Neuronal stem cell (in vitro differentiated cells): ENCODE results near the gene VRK1.

Experiments used
- DNase-seq: peaks from one replicate; pipeline ENCODE4 v3.0.0-alpha.2; 2013; ENCODE audit warnings: low spot score
- H2AFZ ChIP-seq: one replicate; pipeline ENCODE4 v1.6.1; 2013; ENCODE audit warnings: mild to moderate bottlenecking, low read length, inconsistent platforms
- H2AK5ac ChIP-seq: 2 replicates; pipeline ENCODE4 v1.6.1; 2013; ENCODE audit warnings: low read depth, mild to moderate bottlenecking, inconsistent platforms, low read length, moderate library complexity, mixed read lengths
- H2BK120ac ChIP-seq: 2 replicates; pipeline ENCODE4 v1.6.1; 2013; ENCODE audit warnings: low read depth, mild to moderate bottlenecking, inconsistent platforms, low read length, moderate library complexity, mixed read lengths
- H2BK12ac ChIP-seq: one replicate; pipeline ENCODE4 v1.6.1; 2013; ENCODE audit warnings: low read length, inconsistent platforms
- H2BK15ac ChIP-seq: 2 replicates; pipeline ENCODE4 v1.6.1; 2013; ENCODE audit warnings: mild to moderate bottlenecking, low read length, inconsistent platforms, mixed read lengths
- H2BK5ac ChIP-seq: one replicate; pipeline ENCODE4 v1.6.1; 2013; ENCODE audit warnings: inconsistent platforms, mild to moderate bottlenecking, low read length, moderate library complexity
- H3K14ac ChIP-seq: one replicate; pipeline ENCODE4 v1.6.1; 2013; ENCODE audit warnings: low read length, inconsistent platforms
- H3K18ac ChIP-seq: 2 replicates; pipeline ENCODE4 v1.6.1; 2013; ENCODE audit warnings: low read length, inconsistent platforms
- H3K23ac ChIP-seq: 2 replicates; pipeline ENCODE4 v1.6.1; 2013; ENCODE audit warnings: low read depth, mild to moderate bottlenecking, mixed read lengths, low read length, inconsistent platforms; ENCODE audit not compliant: poor library complexity
- H3K27ac ChIP-seq: replicated peaks from 3 replicates; pipeline ENCODE4 v1.5.1; 2013; ENCODE audit warnings: low read length, inconsistent platforms
- H3K27me3 ChIP-seq, 3 experiments: 2 replicates each; pipeline ENCODE4 v1.6.1; 2013; ENCODE audit warnings: low read length in 3 of 3, mild to moderate bottlenecking in 2 of 3, inconsistent platforms in 1 of 3, low read depth in 1 of 3, mixed read lengths in 1 of 3, moderate library complexity in 1 of 3; ENCODE audit not compliant: control insufficient read depth in 3 of 3, insufficient read depth in 3 of 3
- H3K36me3 ChIP-seq, 2 donors: replicated peaks in 1 of 2; 2 replicates each; pipeline ENCODE4 v1.6.1; 2013; ENCODE audit warnings: low read length in 2 of 2; ENCODE audit not compliant: control insufficient read depth in 2 of 2, insufficient read depth in 2 of 2
- H3K4ac ChIP-seq: 2 replicates; pipeline ENCODE4 v1.6.1; 2013; ENCODE audit warnings: inconsistent platforms, mild to moderate bottlenecking, low read length, moderate library complexity
- H3K4me1 ChIP-seq, 2 donors: 1 replicate in 1 of 2; 2 replicates in 1 of 2; pipeline ENCODE4 v1.6.1; 2013; ENCODE audit warnings: low read length in 2 of 2, low read depth in 1 of 2; ENCODE audit not compliant: control insufficient read depth in 2 of 2, insufficient read depth in 1 of 2
- H3K4me2 ChIP-seq: one replicate; pipeline ENCODE4 v1.6.1; 2013; ENCODE audit warnings: mild to moderate bottlenecking, low read length, inconsistent platforms; ENCODE audit not compliant: insufficient read depth, poor library complexity, severe bottlenecking
- H3K4me3 ChIP-seq, 2 donors: 2 replicates each; pipeline ENCODE4 v1.5.1; 2013; ENCODE audit warnings: low read length in 2 of 2, mild to moderate bottlenecking in 2 of 2, inconsistent platforms in 1 of 2, moderate library complexity in 1 of 2
- H3K79me1 ChIP-seq: one replicate; pipeline ENCODE4 v1.6.1; 2013; ENCODE audit warnings: low read depth, mild to moderate bottlenecking, inconsistent platforms, low read length, moderate library complexity
- H3K9ac ChIP-seq: one replicate; pipeline ENCODE4 v1.6.1; 2013; ENCODE audit warnings: mild to moderate bottlenecking, low read depth, low read length, inconsistent platforms; ENCODE audit not compliant: poor library complexity
- H3K9me3 ChIP-seq, 2 donors: replicated peaks in 1 of 2; 2 replicates each; pipeline versions ENCODE3 to v1.6.1; 2013; ENCODE audit warnings: low read length in 2 of 2, mild to moderate bottlenecking in 2 of 2, inconsistent platforms in 1 of 2, low read depth in 1 of 2, mixed read lengths in 1 of 2, moderate library complexity in 1 of 2; ENCODE audit not compliant: control insufficient read depth in 2 of 2, insufficient read depth in 1 of 2
- H4K8ac ChIP-seq: one replicate; pipeline ENCODE4 v1.6.1; 2013; ENCODE audit warnings: low read depth, mild to moderate bottlenecking, inconsistent platforms, low read length, moderate library complexity
- H4K91ac ChIP-seq: one replicate; pipeline ENCODE4 v1.6.1; 2013; ENCODE audit warnings: low read length, low read depth, mild to moderate bottlenecking, inconsistent platforms; ENCODE audit not compliant: poor library complexity
- WGBS, 2 donors: extraction: QIAGEN DNeasy Blood & Tissue Kit; methylation state at CpG; one replicate each; pipeline ENCODE4 v1.1.7; 2013; ENCODE audit warnings: missing lambda C conversion rate in 2 of 2, mixed read lengths in 1 of 2; ENCODE audit not compliant: insufficient read length in 2 of 2, insufficient replicate concordance in 1 of 2; ENCODE audit errors: extremely low coverage in 2 of 2; 5-methylcytosine and 5-hydroxymethylcytosine counted together

Gene VRK1

DNA sequence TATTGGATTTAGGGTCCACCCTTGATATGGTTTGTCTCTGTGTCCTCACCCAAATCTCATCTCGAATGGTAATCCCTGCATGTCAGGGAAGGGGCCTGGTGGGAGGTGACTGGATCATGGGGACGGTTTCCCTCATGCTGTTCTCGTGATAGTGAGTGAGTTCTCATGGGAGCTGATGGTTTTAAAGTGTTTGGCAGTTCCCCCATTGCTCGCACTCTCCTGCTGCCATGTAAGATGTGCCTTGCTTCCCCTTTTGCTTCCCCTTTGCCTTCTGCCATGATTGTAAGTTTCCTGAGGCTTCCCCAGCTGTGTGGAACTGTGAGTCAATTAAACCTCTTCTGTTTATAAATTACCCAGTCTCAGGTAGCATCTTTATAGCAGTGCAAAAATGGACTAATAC, 118.3 kb downstream of the VRK1 start:
- peaks cover 3 to 13% of the 10 kb centered on the region in 2 donors for H3K9me3 ChIP-seq
- no peak overlapping the region for H3K9ac ChIP-seq
- no peak overlapping the region for H2BK12ac ChIP-seq
- H4K8ac ChIP-seq = no peak overlapping the region
- H3K79me1 ChIP-seq = no peaks in the 10 kb centered on the region
- no peak overlapping the region for H2BK15ac ChIP-seq
- no peak overlapping the region for H2BK120ac ChIP-seq
- no peak for DNase-seq
- no peak overlapping the region for H3K18ac ChIP-seq
- no peak overlapping the region for H4K91ac ChIP-seq
- no peak overlapping the region for H3K14ac ChIP-seq
- H2AK5ac ChIP-seq = no peak overlapping the region
- H3K27me3 ChIP-seq = no peaks in the 10 kb centered on the region
- H3K4me1 ChIP-seq = peaks cover 0 to 5% of the 10 kb centered on the region in 2 donors
- H3K4ac ChIP-seq = no peak overlapping the region
- H2BK5ac ChIP-seq = no peak overlapping the region
- no peak overlapping the region for H3K27ac ChIP-seq
- no CpG with 5 or more reads among the region's 4 CpGs for WGBS, 2 donors
- no peak overlapping the region for H3K4me3 ChIP-seq
- H3K36me3 ChIP-seq = no peaks in the 10 kb centered on the region
- no peak overlapping the region for H2AFZ ChIP-seq
- no peak overlapping the region for H3K23ac ChIP-seq
- H3K4me2 ChIP-seq = no peak overlapping the region

DNA sequence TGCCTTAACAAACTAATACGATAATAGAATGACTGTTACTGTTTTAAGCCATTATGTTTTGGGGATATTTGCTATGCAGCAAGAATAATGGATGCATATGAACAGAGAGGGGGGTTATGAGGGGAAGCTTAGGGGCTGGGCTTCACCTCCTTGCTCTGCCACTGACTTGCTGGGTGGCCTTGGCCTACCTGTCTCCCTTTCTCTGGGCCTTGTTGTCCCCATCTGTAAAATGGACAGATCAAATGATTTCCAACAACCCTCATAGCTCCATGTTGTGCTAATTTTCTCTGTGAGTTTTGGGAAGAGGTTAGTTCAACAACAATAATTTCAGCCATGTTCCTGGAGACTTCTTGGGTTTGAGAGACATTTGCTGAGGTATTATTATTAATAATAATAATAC, 119.6 kb downstream of the VRK1 start:
- no peak overlapping the region for H3K4me2 ChIP-seq
- H3K14ac ChIP-seq = no peak overlapping the region
- WGBS, 2 donors = no CpG with 5 or more reads among the region's 1 CpG
- no peak overlapping the region for H3K4me3 ChIP-seq
- H4K91ac ChIP-seq = no peak overlapping the region
- peaks cover 0 to 5% of the 10 kb centered on the region in 2 donors for H3K4me1 ChIP-seq
- H2AK5ac ChIP-seq = no peak overlapping the region
- no peak overlapping the region for H4K8ac ChIP-seq
- H3K79me1 ChIP-seq = no peaks in the 10 kb centered on the region
- H3K23ac ChIP-seq = no peak overlapping the region
- no peak overlapping the region for H2AFZ ChIP-seq
- H2BK120ac ChIP-seq = no peak overlapping the region
- H3K4ac ChIP-seq = no peak overlapping the region
- H3K9ac ChIP-seq = no peak overlapping the region
- peaks cover 6 to 15% of the 10 kb centered on the region in 2 donors for H3K9me3 ChIP-seq
- H3K18ac ChIP-seq = no peak overlapping the region
- no peak overlapping the region for H2BK12ac ChIP-seq
- no peaks in the 10 kb centered on the region for H3K36me3 ChIP-seq
- no peak overlapping the region for H3K27ac ChIP-seq
- no peak overlapping the region for H2BK5ac ChIP-seq
- DNase-seq = no peak
- H2BK15ac ChIP-seq = no peak overlapping the region
- H3K27me3 ChIP-seq = no peaks in the 10 kb centered on the region

DNA sequence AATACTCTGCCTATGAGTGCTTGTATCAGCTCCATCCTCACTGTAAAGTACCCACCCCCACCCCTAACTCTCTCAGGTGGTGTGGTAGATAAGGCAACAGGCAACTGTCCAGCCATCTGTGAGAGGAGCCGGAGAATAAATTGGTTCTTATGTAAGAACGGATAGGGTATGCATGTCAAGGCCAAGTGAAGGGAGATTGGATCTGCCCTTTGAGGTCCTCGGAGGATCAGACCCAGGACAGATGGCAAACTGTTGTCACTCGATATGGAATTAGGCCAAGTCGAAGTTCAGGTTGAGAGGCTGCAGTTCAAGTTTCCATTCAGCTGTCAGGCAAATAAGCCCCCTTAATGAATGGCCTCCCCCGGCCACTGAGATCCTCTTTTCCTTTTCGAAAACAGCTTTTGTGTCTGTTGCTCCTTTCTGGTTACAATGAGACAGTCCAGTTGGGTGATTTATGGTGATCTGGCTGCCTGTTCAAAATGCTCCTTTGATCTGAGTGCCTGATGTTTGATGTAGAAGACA, 120.3 kb downstream of the VRK1 start:
- H3K36me3 ChIP-seq = no peaks in the 10 kb centered on the region
- H3K14ac ChIP-seq = no peak overlapping the region
- H3K79me1 ChIP-seq = no peaks in the 10 kb centered on the region
- H3K27me3 ChIP-seq = no peaks in the 10 kb centered on the region
- H2BK12ac ChIP-seq = no peak overlapping the region
- H3K18ac ChIP-seq = no peak overlapping the region
- no peak overlapping the region for H2BK15ac ChIP-seq
- no peak overlapping the region for H2AK5ac ChIP-seq
- no peak overlapping the region for H4K91ac ChIP-seq
- no peak overlapping the region for H3K9ac ChIP-seq
- H4K8ac ChIP-seq = no peak overlapping the region
- H3K9me3 ChIP-seq = peaks cover 6 to 23% of the 10 kb centered on the region in 2 donors
- DNase-seq = no peak
- no peak overlapping the region for H2BK120ac ChIP-seq
- no peak overlapping the region for H3K27ac ChIP-seq
- H2AFZ ChIP-seq = no peak overlapping the region
- H3K4me2 ChIP-seq = no peak overlapping the region
- no peak overlapping the region for H3K4me3 ChIP-seq
- no CpG with 5 or more reads among the region's 7 CpGs for WGBS, 2 donors
- H3K4me1 ChIP-seq = peaks cover 0 to 5% of the 10 kb centered on the region in 2 donors
- H3K23ac ChIP-seq = no peak overlapping the region
- H2BK5ac ChIP-seq = no peak overlapping the region
- no peak overlapping the region for H3K4ac ChIP-seq

DNA sequence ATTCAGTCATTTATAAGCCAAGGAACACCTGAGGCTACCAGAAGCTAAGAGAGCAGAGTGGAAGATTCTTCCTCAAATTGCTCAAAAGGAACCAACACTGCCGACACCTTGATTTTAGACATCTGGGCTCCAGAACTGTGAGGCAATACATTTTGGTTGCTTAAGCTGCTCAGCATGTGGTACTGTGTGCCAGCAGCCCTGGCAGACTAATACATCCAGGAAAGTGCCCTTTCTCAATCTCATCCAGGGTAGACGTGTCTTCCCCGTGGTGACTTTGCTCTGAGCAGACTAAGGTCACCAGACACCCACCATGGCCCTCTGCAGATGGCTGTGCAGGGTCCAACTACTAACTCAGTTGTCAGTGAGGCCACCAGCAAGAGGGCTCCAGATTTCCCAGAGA, 122.8 kb downstream of the VRK1 start:
- Histone ChIP-seq H3K14ac (no peak overlapping the region), H3K18ac (no peak overlapping the region), H3K4me2 (no peak overlapping the region), H3K4me1 (peaks cover 2 to 8% of the 10 kb centered on the region in 2 donors), H2BK15ac (no peak overlapping the region), H2AK5ac (no peak overlapping the region), H3K4ac (no peak overlapping the region), H2BK120ac (no peak overlapping the region), H3K27ac (no peak overlapping the region), H3K4me3 (peak overlapping the region in 1 of 2 donors; percentile 44), H3K9ac (no peak overlapping the region), H4K91ac (no peak overlapping the region), H4K8ac (no peak overlapping the region), H3K23ac (no peak overlapping the region), H2BK5ac (no peak overlapping the region), H2BK12ac (no peak overlapping the region), H3K9me3 (peaks cover 7 to 25% of the 10 kb centered on the region in 2 donors), H3K27me3 (no peaks in the 10 kb centered on the region), H3K36me3 (no peaks in the 10 kb centered on the region), H2AFZ (no peak overlapping the region), H3K79me1 (no peaks in the 10 kb centered on the region)
- no CpG with 5 or more reads among the region's 3 CpGs for WGBS, 2 donors
- no peak for DNase-seq
